Fibroblast of pulmonary artery (primary cell): ENCODE results near the gene BACH2.
A peak's percentile ranks its signal among the peaks of the same experiment; 100 is the strongest.

Experiments
- DNase-seq: peaks from one replicate; pipeline ENCODE4 v3.0.0-alpha.2; 2010; ENCODE audit warnings: low read depth
- H3K4me3 ChIP-seq: replicated peaks from 2 replicates; pipeline ENCODE4 v1.5.1; 2011; ENCODE audit warnings: low read depth, mild to moderate bottlenecking, control low read depth, low read length, moderate library complexity
- TF ChIP-seq, protein P1 (sequence below): IDR thresholded peaks from 2 replicates; pipeline ENCODE4 v1.5.1; 2011; ENCODE audit warnings: mild to moderate bottlenecking, control low read depth, low read length, inconsistent platforms; ENCODE audit errors: missing control alignments

Gene BACH2

GRCh38 chr6:90203672-90204071 lies 93.0 kb downstream of the BACH2 start:
- no peak overlapping the region for H3K4me3 ChIP-seq
- no peak for DNase-seq
- TF ChIP-seq, protein P1, sequence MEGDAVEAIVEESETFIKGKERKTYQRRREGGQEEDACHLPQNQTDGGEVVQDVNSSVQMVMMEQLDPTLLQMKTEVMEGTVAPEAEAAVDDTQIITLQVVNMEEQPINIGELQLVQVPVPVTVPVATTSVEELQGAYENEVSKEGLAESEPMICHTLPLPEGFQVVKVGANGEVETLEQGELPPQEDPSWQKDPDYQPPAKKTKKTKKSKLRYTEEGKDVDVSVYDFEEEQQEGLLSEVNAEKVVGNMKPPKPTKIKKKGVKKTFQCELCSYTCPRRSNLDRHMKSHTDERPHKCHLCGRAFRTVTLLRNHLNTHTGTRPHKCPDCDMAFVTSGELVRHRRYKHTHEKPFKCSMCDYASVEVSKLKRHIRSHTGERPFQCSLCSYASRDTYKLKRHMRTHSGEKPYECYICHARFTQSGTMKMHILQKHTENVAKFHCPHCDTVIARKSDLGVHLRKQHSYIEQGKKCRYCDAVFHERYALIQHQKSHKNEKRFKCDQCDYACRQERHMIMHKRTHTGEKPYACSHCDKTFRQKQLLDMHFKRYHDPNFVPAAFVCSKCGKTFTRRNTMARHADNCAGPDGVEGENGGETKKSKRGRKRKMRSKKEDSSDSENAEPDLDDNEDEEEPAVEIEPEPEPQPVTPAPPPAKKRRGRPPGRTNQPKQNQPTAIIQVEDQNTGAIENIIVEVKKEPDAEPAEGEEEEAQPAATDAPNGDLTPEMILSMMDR, result no peak

- no peak for DNase-seq
- H3K4me3 ChIP-seq, result no peak overlapping the region
- TF ChIP-seq, protein P1, result no peak
Measured at GRCh38 chr6:90202156-90202555, 94.5 kb downstream of the BACH2 start.

GRCh38 chr6:90199900-90200299 lies 96.7 kb downstream of the BACH2 start:
- no peak overlapping the region for H3K4me3 ChIP-seq
- TF ChIP-seq, protein P1, result no peak
- DNase-seq, result no peak

- no peak overlapping the region for H3K4me3 ChIP-seq
- TF ChIP-seq, protein P1, result no peak
Measured at GRCh38 chr6:90198758-90199425, 97.8 kb downstream of the BACH2 start.

DNA sequence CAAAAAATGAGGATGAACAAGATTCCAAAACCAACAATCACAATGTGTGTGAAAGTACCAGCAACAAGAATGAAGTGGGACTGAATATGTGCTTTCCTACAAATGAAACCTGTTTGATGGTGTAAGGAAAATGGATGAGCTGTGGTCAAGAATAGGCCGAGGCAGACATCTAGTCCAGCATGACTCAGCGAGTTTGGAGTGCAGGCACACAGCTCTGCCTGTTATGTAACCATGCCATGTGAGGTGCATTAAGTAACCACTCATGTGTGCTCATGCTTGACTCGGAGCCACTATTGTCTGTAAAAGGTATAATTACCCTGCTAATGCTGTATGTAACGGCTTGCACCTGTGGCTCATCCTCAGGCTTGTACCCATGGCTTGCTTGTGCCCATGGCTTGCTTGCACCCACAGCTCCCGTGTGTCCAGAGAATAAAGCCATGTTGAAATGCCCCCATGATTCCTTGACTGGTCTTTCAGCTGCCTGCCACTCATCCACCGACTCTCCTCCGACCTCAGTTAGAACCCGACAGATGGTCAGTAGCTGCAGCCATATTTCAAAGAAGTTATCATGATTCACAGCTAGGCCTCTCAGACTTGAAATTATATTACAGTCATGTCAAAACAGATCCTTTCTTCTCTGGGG lies 98.7 kb downstream of the BACH2 start:
- H3K4me3 ChIP-seq, result no peak overlapping the region
- DNase-seq, result peak; percentile 56
- TF ChIP-seq, protein P1, result no peak

More at GRCh38 chr6:90198758-90199425, 97.8 kb downstream of the BACH2 start:
- DNase-seq, result no peak

DNA sequence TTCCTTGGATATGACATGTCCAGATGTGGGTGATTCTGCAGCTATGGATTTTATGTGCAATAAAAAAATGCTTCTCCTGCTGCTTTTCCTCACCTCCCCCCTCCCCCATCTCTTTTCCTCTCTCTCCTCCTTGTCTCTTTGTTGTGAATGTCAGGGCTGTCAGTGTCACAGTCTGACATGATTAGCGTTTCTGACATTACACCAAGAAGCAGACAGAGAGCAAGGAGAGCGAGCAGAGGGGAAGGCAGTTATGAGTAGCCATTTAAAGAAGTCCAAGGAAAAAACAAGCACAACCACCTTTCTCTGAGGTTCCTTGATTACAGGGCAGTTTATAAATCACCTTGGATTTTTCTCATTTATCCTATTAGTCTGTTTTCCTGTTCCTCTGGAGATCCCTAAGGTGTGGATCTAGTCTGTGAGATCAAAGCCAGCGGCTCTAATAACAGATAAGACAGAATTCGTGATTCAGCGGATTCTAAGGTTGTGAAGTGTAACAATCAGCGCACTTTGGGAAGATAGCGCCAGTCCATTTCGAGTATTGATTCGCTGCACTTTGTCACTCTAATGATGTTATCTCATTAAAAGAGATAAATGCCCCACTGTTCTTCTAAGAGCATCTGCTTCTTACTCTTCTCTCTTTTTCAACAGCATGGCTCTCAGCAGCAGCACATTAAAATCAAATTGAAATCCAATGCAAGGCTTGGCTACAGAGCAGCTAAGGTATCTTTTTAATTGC lies 101.4 kb downstream of the BACH2 start:
- TF ChIP-seq, protein P1, result no peak
- DNase-seq, result no peak
- H3K4me3 ChIP-seq, result no peak overlapping the region
